ENCODE results near the gene PGRMC1. TPM values are rescaled to one million over a fixed set of nuclear protein-coding genes. Genes with fewer than 3 reads are reported as not detected.
A peak's percentile ranks its signal among the peaks of the same experiment; 100 is the strongest.
"Not testable (repeated sequence)": the region's sequence is repeated elsewhere in the genome, so short reads cannot be mapped to it uniquely, and the experiment has no call there.

Gene PGRMC1
- 361 and 368 TPM in 2 replicates for total RNA-seq (2014; rRNA removed; shearing (Covaris generic))

- H3K27me3 ChIP-seq, result peaks cover 10% of the 10 kb centered on the region
- H3K4me3 ChIP-seq, result peak within 1 kb of the TSS; percentile 85
- H3K27ac ChIP-seq, result peak within 1 kb of the TSS; percentile 66
- peaks cover 27% of the 10 kb centered on the region for H3K36me3 ChIP-seq
- H3K4me1 ChIP-seq, result peaks cover 24% of the 10 kb centered on the region
- H3K9me3 ChIP-seq (replicated peaks), result no peaks in the 10 kb centered on the region
- peak; percentile 92 to 96 for DNase-seq
These were observed at the start of gene PGRMC1 for GRCh38 chrX:119235872-119236622. TSS of gene PGRMC1 (plus strand) at chrX:119236285. CDS start at chrX:119236364, 79 bp downstream.

DNA sequence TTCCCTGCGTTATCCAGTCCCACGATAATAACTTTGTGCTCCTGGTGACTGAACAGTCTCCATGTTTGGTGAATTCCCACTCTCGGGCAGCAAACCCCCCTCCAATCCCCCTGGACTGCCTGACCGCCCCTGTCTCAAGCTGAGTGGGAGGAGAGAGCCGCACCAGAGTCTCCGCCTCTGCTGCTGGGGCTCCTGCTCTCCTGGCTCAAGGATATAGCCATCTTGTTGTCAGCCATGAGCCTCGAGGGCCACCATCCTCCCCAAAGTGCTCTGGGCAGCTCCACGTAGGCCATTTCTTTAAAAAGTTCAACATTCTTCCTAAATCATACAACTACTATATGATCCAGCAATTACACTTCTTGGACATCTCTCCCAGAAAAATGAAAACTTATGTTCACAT, 49.3 kb upstream of the PGRMC1 start:
- H3K27me3 ChIP-seq, result no peaks in the 10 kb centered on the region
- H3K9me3 ChIP-seq (replicated peaks), result no peaks in the 10 kb centered on the region
- no peak overlapping the region for H3K27ac ChIP-seq
- H3K36me3 ChIP-seq, result no peaks in the 10 kb centered on the region
- H3K4me3 ChIP-seq, result peak overlapping the region; percentile 52
- DNase-seq, result peak; percentile 55 to 59
- H3K4me1 ChIP-seq, result no peaks in the 10 kb centered on the region

DNA sequence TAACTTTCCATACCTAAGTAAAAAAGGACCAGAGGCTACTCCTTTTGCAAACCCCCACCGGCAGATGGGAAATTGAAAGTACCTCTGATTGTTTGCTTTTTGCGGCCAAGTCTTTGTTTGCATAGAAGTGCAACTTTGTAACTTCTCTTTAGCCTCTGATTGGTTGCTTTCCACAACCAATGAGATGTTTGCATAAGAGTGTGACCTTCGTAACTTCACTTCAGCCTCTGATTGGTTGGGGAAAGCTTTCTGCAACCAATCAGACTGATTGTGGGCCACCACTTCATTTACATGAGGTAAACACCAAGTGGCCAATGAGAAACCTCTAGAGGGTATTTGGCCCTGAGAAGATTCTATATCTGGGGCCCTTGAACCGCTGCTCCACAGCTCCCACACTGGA, 48.8 kb upstream of the PGRMC1 start:
- Histone ChIP-seq H3K27ac (no peak overlapping the region), H3K36me3 (no peaks in the 10 kb centered on the region), H3K4me1 (no peaks in the 10 kb centered on the region), H3K9me3 (replicated peaks) (no peaks in the 10 kb centered on the region), H3K4me3 (peak overlapping the region; percentile 52), H3K27me3 (no peaks in the 10 kb centered on the region)
- peak; percentile 56 to 79 for DNase-seq

DNA sequence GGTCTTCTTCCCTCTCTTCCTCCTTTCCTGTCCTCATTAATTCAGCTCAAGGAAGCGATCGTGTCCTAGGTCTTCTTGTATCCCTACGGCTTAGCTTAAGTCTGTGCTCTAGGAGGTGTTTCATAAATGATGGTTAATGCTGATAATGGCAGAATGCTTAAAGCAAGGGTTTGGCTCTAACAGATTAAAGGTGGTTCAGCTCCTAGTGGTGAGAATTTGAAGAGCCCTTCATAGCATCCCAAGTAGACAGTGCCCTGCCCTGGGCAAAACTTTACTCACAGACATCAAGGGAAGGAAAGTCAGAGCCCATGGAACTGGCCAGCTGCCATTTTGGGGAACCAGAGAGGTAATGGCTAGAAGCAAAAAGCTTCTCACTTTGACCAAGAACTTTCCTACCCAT, 47.0 kb upstream of the PGRMC1 start:
- H3K9me3 ChIP-seq (replicated peaks), result no peaks in the 10 kb centered on the region
- no peaks in the 10 kb centered on the region for H3K4me1 ChIP-seq
- H3K36me3 ChIP-seq, result no peaks in the 10 kb centered on the region
- H3K27me3 ChIP-seq, result no peaks in the 10 kb centered on the region
- no peak overlapping the region for H3K4me3 ChIP-seq
- no peak overlapping the region for H3K27ac ChIP-seq
- no peak for DNase-seq

GRCh38 chrX:119189595-119189994, 46.5 kb upstream of the PGRMC1 start:
- no peak for DNase-seq
- H3K27ac ChIP-seq, result no peak overlapping the region
- H3K9me3 ChIP-seq (replicated peaks), result no peaks in the 10 kb centered on the region
- no peaks in the 10 kb centered on the region for H3K36me3 ChIP-seq
- no peaks in the 10 kb centered on the region for H3K4me1 ChIP-seq
- H3K4me3 ChIP-seq, result no peak overlapping the region
- H3K27me3 ChIP-seq, result no peaks in the 10 kb centered on the region

DNA sequence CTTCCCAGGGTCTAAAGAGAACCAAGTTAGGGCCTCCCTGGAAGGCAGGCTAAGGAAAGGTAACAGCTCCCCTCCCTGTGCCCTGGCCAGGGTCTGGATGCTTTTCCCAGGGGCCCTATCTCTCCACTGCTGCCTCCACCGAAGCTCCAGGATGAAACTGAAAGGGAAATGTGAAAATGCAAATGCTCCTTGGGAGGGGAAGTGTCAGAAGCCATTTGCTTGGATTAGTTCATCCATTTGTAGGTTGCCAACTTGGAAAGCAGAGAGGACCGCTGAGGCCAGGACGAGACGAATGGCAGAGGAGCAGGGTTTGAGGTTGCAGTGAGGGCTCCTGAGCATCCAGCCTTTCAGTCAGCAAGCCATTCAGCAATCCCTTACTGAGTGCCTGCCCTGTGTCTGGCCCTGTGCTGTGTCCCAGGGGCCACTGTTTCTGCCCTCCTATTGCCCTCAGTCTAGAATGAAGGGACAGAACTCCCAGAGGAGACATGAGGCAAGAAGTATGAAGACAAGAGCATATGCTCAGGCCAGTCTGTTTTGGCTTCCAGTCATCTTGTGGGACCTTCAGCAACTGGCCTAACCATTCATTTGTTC, 45.9 kb upstream of the PGRMC1 start:
- Histone ChIP-seq H3K4me3 (no peak overlapping the region), H3K4me1 (no peaks in the 10 kb centered on the region), H3K27me3 (peaks cover 4% of the 10 kb centered on the region; the same call in 1 of the 2 replicates), H3K27ac (no peak overlapping the region), H3K9me3 (replicated peaks) (no peaks in the 10 kb centered on the region), H3K36me3 (no peaks in the 10 kb centered on the region)
- no peak for DNase-seq

- peak in 1 of 2 experiments; percentile 43 for DNase-seq
- H3K27ac ChIP-seq, result no peak overlapping the region
- H3K36me3 ChIP-seq, result no peaks in the 10 kb centered on the region
- peaks cover 6% of the 10 kb centered on the region; the same call in 1 of the 2 replicates for H3K27me3 ChIP-seq
- no peak overlapping the region for H3K4me3 ChIP-seq
- no peaks in the 10 kb centered on the region for H3K4me1 ChIP-seq
- no peaks in the 10 kb centered on the region for H3K9me3 ChIP-seq (replicated peaks)
These were observed 45.3 kb upstream of the PGRMC1 start for GRCh38 chrX:119190831-119191230.

- H3K36me3 ChIP-seq, result no peaks in the 10 kb centered on the region
- H3K9me3 ChIP-seq (replicated peaks), result no peaks in the 10 kb centered on the region
- H3K4me1 ChIP-seq, result no peaks in the 10 kb centered on the region
- DNase-seq, result peak in 1 of 2 experiments; percentile 28
- peaks cover 6% of the 10 kb centered on the region; the same call in 1 of the 2 replicates for H3K27me3 ChIP-seq
- H3K27ac ChIP-seq, result no peak overlapping the region
- no peak overlapping the region for H3K4me3 ChIP-seq
These were observed 41.5 kb upstream of the PGRMC1 start for GRCh38 chrX:119194621-119195020.

- H3K4me1 ChIP-seq, result no peaks in the 10 kb centered on the region
- no peaks in the 10 kb centered on the region for H3K36me3 ChIP-seq
- no peak overlapping the region for H3K4me3 ChIP-seq
- no peaks in the 10 kb centered on the region for H3K9me3 ChIP-seq (replicated peaks)
- H3K27ac ChIP-seq, result no peak overlapping the region
- no peak for DNase-seq
- H3K27me3 ChIP-seq, result no peaks in the 10 kb centered on the region
These were observed 34.5 kb upstream of the PGRMC1 start for GRCh38 chrX:119201570-119201969.

DNA sequence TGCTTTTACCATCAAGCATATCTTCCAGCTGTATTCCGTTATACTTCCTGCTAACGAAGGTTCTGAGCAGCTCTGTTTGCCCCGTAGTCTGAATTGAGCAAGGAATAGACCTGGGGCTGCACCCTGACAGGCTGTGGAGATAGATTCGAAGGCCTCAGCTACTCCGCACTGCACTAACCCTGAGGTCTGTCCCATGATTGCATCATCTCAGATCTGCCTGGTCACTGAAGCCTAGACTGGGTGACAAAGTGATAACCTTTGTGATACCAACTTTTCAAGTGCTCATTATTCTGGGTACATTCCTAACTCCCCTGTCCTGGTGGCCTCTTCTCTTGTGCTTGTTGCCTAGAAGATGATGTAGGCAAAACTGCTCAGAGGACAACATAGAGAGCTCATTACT, 29.9 kb upstream of the PGRMC1 start:
- H3K27me3 ChIP-seq, result no peaks in the 10 kb centered on the region
- no peak overlapping the region for H3K27ac ChIP-seq
- no peak overlapping the region for H3K4me3 ChIP-seq
- H3K9me3 ChIP-seq (replicated peaks), result no peaks in the 10 kb centered on the region; the same call in 1 of the 2 replicates
- no peaks in the 10 kb centered on the region for H3K4me1 ChIP-seq
- H3K36me3 ChIP-seq, result 0 out of 2 replicates have a peak, but pooled peaks cover 2% of the 10 kb centered on the region
- no peak for DNase-seq

GRCh38 chrX:119207483-119207882, 28.6 kb upstream of the PGRMC1 start:
- not testable (repeated sequence) for H3K36me3 ChIP-seq; H3K4me1 ChIP-seq; DNase-seq; H3K27me3 ChIP-seq; H3K4me3 ChIP-seq; H3K9me3 ChIP-seq (replicated peaks); H3K27ac ChIP-seq

DNA sequence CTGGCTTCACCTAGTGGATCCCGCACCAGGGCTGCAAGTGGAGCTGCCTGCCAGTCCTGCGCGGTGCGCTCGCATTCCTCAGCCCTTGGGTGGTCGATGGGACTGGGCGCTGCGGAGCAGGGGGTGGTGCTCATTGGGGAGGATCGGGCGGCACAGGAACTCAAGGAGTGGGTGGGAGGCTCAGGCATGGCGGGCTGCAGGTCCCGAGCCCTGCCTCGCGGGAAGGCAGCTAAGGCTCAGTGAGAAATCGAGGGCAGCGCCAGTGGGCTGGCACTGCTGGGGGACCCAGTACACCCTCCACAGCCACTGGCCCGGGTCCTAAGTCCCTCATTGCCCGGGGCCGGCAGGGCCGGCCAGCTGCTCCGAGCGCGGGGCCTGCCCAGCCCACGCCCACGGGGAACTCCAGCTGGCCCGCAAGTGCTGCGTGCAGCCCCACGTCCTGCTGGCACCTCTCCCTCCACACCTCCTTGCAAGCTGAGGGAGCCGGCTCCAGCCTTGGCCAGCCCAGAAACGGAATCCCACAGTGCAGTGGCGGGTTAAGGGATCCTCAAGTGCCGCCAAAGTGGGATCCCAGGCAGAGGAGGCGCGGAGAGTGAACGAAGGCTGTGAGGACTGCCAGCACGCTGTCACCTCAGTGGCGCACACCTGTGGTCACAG, 27.6 kb upstream of the PGRMC1 start:
- Histone ChIP-seq H3K27ac (no peak overlapping the region), H3K36me3 (0 out of 2 replicates have a peak, but pooled peaks cover 2% of the 10 kb centered on the region), H3K4me1 (no peaks in the 10 kb centered on the region), H3K27me3 (peaks cover 13% of the 10 kb centered on the region), H3K9me3 (replicated peaks) (no peaks in the 10 kb centered on the region; the same call in 1 of the 2 replicates), H3K4me3 (no peak overlapping the region)
- DNase-seq, result no peak

DNA sequence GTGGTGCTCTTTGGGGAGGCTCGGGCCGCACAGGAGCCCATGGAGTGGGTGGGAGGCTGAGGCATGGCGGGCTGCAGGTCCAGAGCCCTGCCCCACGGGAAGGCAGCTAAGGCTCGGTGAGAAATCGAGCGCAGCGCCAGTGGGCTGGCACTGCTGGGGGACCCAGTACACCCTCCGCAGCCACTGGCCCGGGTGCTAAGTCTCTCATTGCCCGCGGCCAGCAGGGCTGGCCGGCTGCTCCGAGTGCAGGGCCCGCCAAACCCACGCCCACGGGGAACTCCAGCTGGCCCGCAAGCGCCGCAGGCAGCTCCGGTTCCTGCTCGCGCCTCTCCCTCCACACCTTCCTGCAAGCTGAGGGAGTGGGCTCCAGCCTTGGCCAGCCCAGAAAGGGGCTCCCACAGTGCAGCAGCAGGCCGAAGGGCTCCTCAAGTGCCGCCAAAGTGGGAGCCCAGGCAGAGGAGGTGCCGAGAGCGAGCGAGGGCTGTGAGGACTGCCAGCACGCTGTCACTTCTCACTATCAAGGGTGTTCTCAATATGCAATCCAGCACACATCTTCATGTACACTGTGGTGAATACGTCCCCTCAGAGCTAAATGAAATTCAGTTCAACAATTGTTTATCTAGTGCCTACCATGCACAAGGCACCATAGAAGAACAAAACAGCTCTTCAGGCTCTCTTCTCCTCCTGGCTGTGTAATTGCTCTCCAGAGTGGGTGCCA, 25.0 kb upstream of the PGRMC1 start:
- not testable (repeated sequence) for H3K4me3 ChIP-seq; H3K27ac ChIP-seq; DNase-seq; H3K4me1 ChIP-seq; H3K36me3 ChIP-seq; H3K9me3 ChIP-seq (replicated peaks)
- H3K27me3 ChIP-seq, result peaks cover 28% of the 10 kb centered on the region

DNA sequence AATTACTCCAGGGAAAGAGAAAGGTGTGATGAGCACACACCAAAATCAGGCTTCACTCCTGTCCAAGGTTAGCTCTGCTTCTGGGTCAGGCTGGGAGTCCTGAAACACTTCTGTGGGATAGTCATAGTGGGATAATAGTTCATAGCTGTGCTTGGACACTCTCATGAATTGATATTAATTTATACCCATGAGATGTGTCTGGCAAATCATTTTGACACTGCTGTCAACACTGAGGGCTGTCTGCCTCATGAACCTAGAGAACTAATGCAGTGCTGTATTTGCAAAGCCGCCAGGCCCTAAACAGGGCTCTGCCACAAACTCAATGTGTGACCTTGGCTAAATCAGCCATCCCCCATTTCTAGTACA, 24.5 kb upstream of the PGRMC1 start:
- no peak for DNase-seq
- H3K4me1 ChIP-seq, result no peaks in the 10 kb centered on the region
- no peak overlapping the region for H3K4me3 ChIP-seq
- 0 out of 2 replicates have a peak, but pooled peaks cover 2% of the 10 kb centered on the region for H3K36me3 ChIP-seq
- H3K27me3 ChIP-seq, result peaks cover 28% of the 10 kb centered on the region
- no peak overlapping the region for H3K27ac ChIP-seq
- no peaks in the 10 kb centered on the region; the same call in 1 of the 2 replicates for H3K9me3 ChIP-seq (replicated peaks)

All from SJCRH30 (cell line).